SJCRH30 (cell line): ENCODE measurements around the gene CSRNP3. TPM values are rescaled to one million over a fixed set of nuclear protein-coding genes. Genes with fewer than 3 reads are reported as not detected.
"Not testable (repeated sequence)": the region's sequence is repeated elsewhere in the genome, so short reads cannot be mapped to it uniquely, and the experiment has no call there.

Experiments used
- DNase-seq, 2 experiments: peaks; one replicate each; pipeline ENCODE4 v3.0.0-alpha.2; 2015 to 2020
- H3K27ac ChIP-seq: fragments of 250-450 bp; sonication (Bioruptor Pico); 2 replicates; pipeline ENCODE4 v1.5.1; 2020; ENCODE audit warnings: mild to moderate bottlenecking, moderate library complexity
- H3K27me3 ChIP-seq: fragments of 250-450 bp; sonication (Bioruptor Pico); 2 replicates; pipeline ENCODE4 v1.5.1; 2020; ENCODE audit warnings: mild to moderate bottlenecking, moderate library complexity
- H3K36me3 ChIP-seq: fragments of 250-450 bp; sonication (Bioruptor Pico); 2 replicates; pipeline ENCODE4 v1.5.1; 2020; ENCODE audit warnings: mild to moderate bottlenecking, moderate library complexity
- H3K4me1 ChIP-seq: fragments of 250-450 bp; sonication (Bioruptor Pico); 2 replicates; pipeline ENCODE4 v1.5.1; 2020; ENCODE audit warnings: mild to moderate bottlenecking, moderate library complexity
- H3K4me3 ChIP-seq: fragments of 250-450 bp; sonication (Bioruptor Pico); 2 replicates; pipeline ENCODE4 v1.5.1; 2020; ENCODE audit warnings: mild to moderate bottlenecking, moderate library complexity
- H3K9me3 ChIP-seq: fragments of 250-450 bp; sonication (Bioruptor Pico); replicated peaks from 2 replicates; pipeline ENCODE4 v1.5.1; 2020; ENCODE audit warnings: mild to moderate bottlenecking, moderate library complexity
- total RNA-seq: library from RNA; depleted of rRNA; stranded (reverse); fragments of >200 nt; shearing (Covaris generic); gene quantifications from 2 replicates; pipeline ENCODE4 v1.2.3, GENCODE V29; 2014

The CSRNP3 gene
- total RNA-seq, 1 experiment from 2014 or later, result 2.9 TPM

DNA sequence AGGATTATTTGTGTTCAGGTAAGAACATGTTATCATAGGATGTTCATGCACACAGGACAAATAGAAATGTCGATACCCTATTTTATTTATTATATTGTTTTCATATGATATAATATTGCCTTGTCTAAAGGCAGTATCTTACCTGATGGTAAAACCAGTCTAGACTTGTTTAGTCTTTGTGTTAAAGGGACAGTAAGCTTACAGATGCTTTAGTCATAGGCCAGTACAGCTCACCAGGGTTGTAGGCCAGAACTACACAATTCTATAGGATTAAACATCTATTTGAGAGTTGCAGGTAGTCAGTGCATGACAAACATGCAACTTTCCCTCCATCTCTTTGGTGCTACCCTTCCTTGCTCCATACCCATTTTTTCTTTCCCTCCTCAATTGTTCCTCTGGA is 166.0 kb downstream of the CSRNP3 start:
- Histone ChIP-seq H3K9me3 (no peaks in the 10 kb centered on the region), H3K4me1 (peaks cover 24% of the 10 kb centered on the region), H3K4me3 (no peak overlapping the region; the same call in 1 of the 2 replicates), H3K27ac (no peak overlapping the region), H3K27me3 (no peaks in the 10 kb centered on the region), H3K36me3 (no peaks in the 10 kb centered on the region)
- no peak for DNase-seq

DNA sequence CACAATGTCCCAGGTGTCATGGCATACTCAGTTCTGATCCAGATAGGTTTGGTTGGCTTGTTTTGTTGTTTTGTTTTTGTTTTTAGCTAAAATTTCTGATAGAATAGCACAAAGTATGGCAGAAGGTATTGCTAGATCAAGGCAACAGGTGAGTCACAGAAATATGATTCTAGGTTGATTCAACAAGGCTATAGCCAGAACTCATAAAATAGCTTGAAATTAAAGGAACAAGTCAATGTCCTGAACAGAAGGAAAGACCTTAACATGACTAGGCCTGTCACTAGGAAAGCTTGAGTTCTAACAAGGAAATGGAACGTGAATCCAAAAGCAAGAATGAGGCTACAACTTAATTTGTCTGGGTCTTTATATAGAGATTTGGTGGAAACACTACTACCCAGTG is 167.5 kb downstream of the CSRNP3 start:
- DNase-seq, result no peak
- Histone ChIP-seq H3K4me1 (peaks cover 24% of the 10 kb centered on the region), H3K27me3 (no peaks in the 10 kb centered on the region), H3K27ac (no peak overlapping the region), H3K9me3 (no peaks in the 10 kb centered on the region), H3K36me3 (no peaks in the 10 kb centered on the region), H3K4me3 (no peak overlapping the region)

- no peaks in the 10 kb centered on the region for H3K9me3 ChIP-seq
- H3K4me1 ChIP-seq, result peaks cover 24% of the 10 kb centered on the region
- DNase-seq, result no peak
- H3K4me3 ChIP-seq, result no peak overlapping the region
- H3K27me3 ChIP-seq, result no peaks in the 10 kb centered on the region
- H3K27ac ChIP-seq, result no peak overlapping the region
- H3K36me3 ChIP-seq, result no peaks in the 10 kb centered on the region
Measured at GRCh38 chr2:165637396-165637795, 167.9 kb downstream of the CSRNP3 start.

GRCh38 chr2:165639504-165639903 is 170.0 kb downstream of the CSRNP3 start:
- H3K36me3 ChIP-seq, result no peaks in the 10 kb centered on the region
- H3K4me3 ChIP-seq, result no peak overlapping the region
- H3K27ac ChIP-seq, result no peak overlapping the region
- no peaks in the 10 kb centered on the region for H3K9me3 ChIP-seq
- no peak for DNase-seq
- no peaks in the 10 kb centered on the region for H3K27me3 ChIP-seq
- peaks cover 17% of the 10 kb centered on the region for H3K4me1 ChIP-seq

- Histone ChIP-seq H3K4me3 (no peak overlapping the region), H3K4me1 (peaks cover 8% of the 10 kb centered on the region; the same call in 1 of the 2 replicates), H3K9me3 (no peaks in the 10 kb centered on the region), H3K36me3 (no peaks in the 10 kb centered on the region), H3K27ac (no peak overlapping the region), H3K27me3 (no peaks in the 10 kb centered on the region)
- DNase-seq, result no peak
Measured at GRCh38 chr2:165640247-165640929, 170.9 kb downstream of the CSRNP3 start.

DNA sequence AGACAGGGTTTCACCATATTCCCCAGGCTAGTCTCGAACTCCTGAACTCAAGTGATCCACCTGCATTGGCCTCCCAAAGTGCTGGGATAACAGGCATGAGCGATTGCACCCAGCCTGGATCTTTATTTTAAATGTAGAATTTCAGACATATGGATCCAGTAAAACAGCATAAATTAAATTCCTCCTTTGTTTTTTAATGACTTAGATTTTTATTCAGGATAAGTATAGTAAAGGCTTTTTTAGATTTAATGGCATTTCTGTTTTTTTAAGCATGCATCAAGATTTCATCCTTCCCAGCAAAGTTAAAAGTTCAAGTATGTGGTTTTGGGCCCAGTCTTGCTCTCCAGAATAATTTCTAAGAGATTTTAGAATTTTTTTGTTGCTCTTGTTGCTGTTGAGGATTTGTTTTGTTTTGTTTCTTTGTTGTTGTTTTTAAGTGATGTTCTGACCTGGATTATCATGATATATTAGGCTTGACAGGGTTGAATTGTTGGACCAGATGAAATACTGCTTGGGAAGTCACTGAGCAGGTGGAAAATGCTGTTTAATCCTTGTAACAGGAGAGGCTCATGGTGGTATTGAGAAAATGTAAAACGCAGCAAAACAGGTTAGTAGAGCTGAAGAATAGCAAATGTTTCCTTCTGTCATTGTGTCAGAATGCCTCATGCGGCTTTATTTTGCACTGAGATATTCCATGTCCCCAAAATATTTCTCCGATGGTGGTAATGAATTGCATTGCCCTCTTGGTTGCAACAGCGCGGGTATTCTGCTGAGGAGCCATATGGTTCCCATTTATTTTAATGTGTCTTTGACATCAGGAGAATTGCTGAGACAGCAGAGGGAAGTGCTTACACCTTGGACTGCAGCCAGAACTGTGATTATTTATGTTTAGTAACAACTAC is 176.7 kb downstream of the CSRNP3 start:
- peaks cover 13% of the 10 kb centered on the region for H3K4me1 ChIP-seq
- no peak overlapping the region for H3K4me3 ChIP-seq
- no peaks in the 10 kb centered on the region for H3K27me3 ChIP-seq
- H3K9me3 ChIP-seq, result 0 out of 2 replicates have a peak, but pooled peaks cover 2% of the 10 kb centered on the region
- H3K27ac ChIP-seq, result no peak overlapping the region
- peak; percentile 9 to 52 for DNase-seq
- no peaks in the 10 kb centered on the region for H3K36me3 ChIP-seq

GRCh38 chr2:165647409-165647808 is 177.9 kb downstream of the CSRNP3 start:
- no peak overlapping the region for H3K27ac ChIP-seq
- H3K4me3 ChIP-seq, result no peak overlapping the region
- H3K4me1 ChIP-seq, result peaks cover 13% of the 10 kb centered on the region
- H3K27me3 ChIP-seq, result no peaks in the 10 kb centered on the region
- DNase-seq, result no peak
- H3K9me3 ChIP-seq, result 0 out of 2 replicates have a peak, but pooled peaks cover 2% of the 10 kb centered on the region
- H3K36me3 ChIP-seq, result no peaks in the 10 kb centered on the region

GRCh38 chr2:165648801-165649200 is 179.3 kb downstream of the CSRNP3 start:
- H3K27ac ChIP-seq, result no peak overlapping the region
- H3K36me3 ChIP-seq, result no peaks in the 10 kb centered on the region
- H3K4me1 ChIP-seq, result peaks cover 13% of the 10 kb centered on the region
- H3K9me3 ChIP-seq, result 0 out of 2 replicates have a peak, but pooled peaks cover 2% of the 10 kb centered on the region
- H3K27me3 ChIP-seq, result no peaks in the 10 kb centered on the region
- no peak overlapping the region for H3K4me3 ChIP-seq
- no peak for DNase-seq

DNA sequence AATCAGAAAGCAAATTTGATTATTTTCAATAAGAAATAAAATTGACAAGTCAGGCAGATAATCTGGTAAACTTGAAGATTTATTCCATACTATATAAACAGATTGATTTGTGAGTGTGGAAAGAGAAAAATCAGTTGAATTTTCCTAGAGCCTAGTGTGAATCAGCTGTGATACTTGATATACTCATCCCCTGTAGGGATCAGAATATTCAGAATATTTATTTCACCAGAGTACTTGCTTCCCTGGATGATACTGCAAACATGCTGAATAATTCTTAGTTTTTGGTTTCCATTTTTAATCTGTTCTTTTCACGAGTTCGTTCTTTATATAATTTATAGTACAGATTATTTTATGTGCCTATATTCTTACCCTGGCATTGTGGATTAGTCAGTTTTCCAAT is 181.7 kb downstream of the CSRNP3 start:
- H3K4me3 ChIP-seq, result no peak overlapping the region
- 0 out of 2 replicates have a peak, but pooled peaks cover 2% of the 10 kb centered on the region for H3K9me3 ChIP-seq
- H3K27me3 ChIP-seq, result no peaks in the 10 kb centered on the region
- no peak overlapping the region for H3K27ac ChIP-seq
- DNase-seq, result no peak
- H3K4me1 ChIP-seq, result peaks cover 7% of the 10 kb centered on the region
- H3K36me3 ChIP-seq, result no peaks in the 10 kb centered on the region

DNA sequence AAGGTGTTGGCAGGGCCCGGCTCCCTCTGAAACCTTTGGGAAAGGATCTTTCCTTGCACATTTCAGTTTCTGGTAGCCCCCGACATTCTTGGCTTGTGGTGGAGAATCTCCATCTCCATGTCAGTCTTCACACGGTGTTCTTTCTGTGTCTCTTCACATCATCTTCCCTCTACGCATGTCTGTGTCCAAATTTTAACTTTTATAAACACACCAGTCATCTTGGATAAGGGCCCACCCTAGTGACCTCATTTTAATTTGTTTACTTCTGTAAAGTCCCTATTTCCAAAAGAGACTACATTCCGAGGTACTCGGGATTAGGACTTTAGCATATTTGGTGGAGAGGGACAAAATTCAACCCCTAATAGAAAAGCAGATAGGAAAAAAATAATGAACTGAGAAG is 186.2 kb downstream of the CSRNP3 start:
- Histone ChIP-seq H3K4me3 (no peak overlapping the region), H3K4me1 (no peaks in the 10 kb centered on the region), H3K36me3 (no peaks in the 10 kb centered on the region), H3K9me3 (no peaks in the 10 kb centered on the region), H3K27ac (no peak overlapping the region), H3K27me3 (no peaks in the 10 kb centered on the region)
- no peak for DNase-seq

- Histone ChIP-seq H3K27me3 (no peaks in the 10 kb centered on the region), H3K27ac (no peak overlapping the region), H3K4me3 (no peak overlapping the region), H3K4me1 (no peaks in the 10 kb centered on the region), H3K9me3 (no peaks in the 10 kb centered on the region), H3K36me3 (no peaks in the 10 kb centered on the region)
- DNase-seq, result no peak
Measured at GRCh38 chr2:165660361-165660760, 190.9 kb downstream of the CSRNP3 start.

DNA sequence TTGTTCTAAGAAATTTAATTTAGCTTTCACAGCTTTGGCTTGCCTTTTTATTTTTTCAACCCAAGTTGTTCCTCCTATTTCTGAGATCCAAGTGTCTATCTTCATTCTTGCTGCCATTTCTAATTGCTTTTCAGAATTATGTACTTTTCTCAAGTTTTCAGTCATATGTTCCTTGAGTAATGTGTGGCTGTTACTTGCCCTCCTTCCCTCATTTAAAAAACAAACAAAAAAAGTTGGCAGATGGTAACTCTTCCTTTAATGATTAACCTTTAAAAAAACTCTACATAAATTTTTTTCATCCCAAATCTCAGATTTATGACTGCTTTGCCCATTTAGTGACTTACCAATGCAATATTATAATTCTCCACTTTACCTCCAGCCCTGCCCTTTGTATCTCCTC is 193.2 kb downstream of the CSRNP3 start:
- DNase-seq, result no peak
- Histone ChIP-seq H3K36me3 (no peaks in the 10 kb centered on the region), H3K4me1 (no peaks in the 10 kb centered on the region)

DNA sequence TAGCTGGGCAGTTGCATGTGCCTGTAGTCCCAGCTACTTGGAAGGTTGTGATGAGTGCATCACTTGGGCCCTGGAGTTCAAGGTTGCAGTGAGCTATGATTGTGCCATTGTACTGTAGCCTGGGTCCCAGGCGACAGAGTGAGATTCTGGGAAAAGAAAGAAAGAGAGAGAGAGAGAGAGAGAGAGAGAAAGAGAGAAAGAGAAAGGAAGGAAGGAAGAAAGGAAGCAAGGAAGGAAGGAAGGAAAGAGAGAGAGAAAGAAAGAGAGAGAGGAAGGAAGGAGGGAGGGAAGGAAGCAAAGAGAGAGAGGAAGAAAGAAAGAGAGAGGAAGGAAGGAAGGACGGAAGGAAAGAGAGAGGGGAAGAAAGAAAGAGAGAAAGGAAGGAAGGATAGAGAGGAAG is 196.1 kb downstream of the CSRNP3 start:
- no peaks in the 10 kb centered on the region for H3K9me3 ChIP-seq
- no peak for DNase-seq
- no peaks in the 10 kb centered on the region for H3K36me3 ChIP-seq

More for the DNA sequence above, 193.2 kb downstream of the CSRNP3 start:
- no peaks in the 10 kb centered on the region for H3K9me3 ChIP-seq
- no peak overlapping the region for H3K4me3 ChIP-seq
- H3K27me3 ChIP-seq, result no peaks in the 10 kb centered on the region
- H3K27ac ChIP-seq, result no peak overlapping the region

DNA sequence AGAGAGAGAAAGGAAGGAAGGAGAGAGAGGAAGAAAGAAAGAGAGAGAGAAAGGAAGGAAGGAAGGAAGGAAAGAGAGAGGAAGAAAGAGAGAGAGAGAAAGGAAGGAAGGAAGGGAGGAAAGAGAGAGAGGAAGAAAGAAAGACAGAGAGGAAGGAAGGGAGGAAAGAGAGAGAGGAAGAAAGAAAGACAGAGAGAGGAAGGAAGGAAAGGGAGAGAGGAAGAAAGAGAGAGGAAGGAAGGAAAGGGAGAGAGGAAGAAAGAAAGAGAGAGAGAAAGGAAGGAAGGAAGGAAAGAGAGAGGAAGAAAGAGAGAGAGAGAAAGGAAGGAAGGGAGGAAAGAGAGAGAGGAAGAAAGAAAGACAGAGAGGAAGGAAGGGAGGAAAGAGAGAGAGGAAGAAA is 196.6 kb downstream of the CSRNP3 start:
- H3K36me3 ChIP-seq, H3K4me1 ChIP-seq, H3K4me3 ChIP-seq, H3K27ac ChIP-seq, H3K27me3 ChIP-seq, DNase-seq, H3K9me3 ChIP-seq: not testable (repeated sequence)

More for the DNA sequence above, 196.1 kb downstream of the CSRNP3 start:
- no peaks in the 10 kb centered on the region for H3K4me1 ChIP-seq
- H3K4me3 ChIP-seq, result no peak overlapping the region
- H3K27me3 ChIP-seq, result no peaks in the 10 kb centered on the region
- no peak overlapping the region for H3K27ac ChIP-seq

DNA sequence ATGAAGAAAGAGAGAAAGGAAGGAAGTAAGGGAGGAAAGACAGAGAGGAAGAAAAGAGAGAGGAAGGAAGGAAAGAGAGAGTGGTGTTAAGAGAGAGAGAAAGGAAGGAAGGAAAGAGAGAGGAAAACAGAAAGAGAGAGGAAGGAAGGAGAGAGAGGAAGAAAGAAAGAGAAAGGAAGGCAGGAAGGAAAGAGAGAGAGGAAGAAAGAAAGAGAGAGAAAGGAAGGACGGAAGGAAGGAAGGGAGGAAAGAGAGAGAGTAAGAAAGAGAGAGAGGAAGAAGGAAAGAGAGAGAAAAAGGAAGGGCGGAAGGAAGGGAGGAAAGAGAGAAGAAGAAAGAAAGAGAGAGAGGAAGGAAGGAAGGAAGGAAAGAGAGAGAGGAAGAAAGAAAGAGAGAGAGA is 197.1 kb downstream of the CSRNP3 start:
- no peaks in the 10 kb centered on the region for H3K27me3 ChIP-seq
- H3K4me1 ChIP-seq, result no peaks in the 10 kb centered on the region
- no peaks in the 10 kb centered on the region for H3K36me3 ChIP-seq
- no peak overlapping the region for H3K27ac ChIP-seq
- DNase-seq, result no peak
- H3K4me3 ChIP-seq, result no peak overlapping the region
- H3K9me3 ChIP-seq, result no peaks in the 10 kb centered on the region
